ENCODE measurements around the gene FOXP1. TPM values are rescaled to one million over a fixed set of nuclear protein-coding genes. Genes with fewer than 3 reads are reported as not detected.

The FOXP1 gene
- total and polyA plus RNA-seq, 2 of the 13 experiments (the other 11 are each of a cell fraction or from before 2014, with no cell fraction given): 40.4 to 59.0 TPM

DNA sequence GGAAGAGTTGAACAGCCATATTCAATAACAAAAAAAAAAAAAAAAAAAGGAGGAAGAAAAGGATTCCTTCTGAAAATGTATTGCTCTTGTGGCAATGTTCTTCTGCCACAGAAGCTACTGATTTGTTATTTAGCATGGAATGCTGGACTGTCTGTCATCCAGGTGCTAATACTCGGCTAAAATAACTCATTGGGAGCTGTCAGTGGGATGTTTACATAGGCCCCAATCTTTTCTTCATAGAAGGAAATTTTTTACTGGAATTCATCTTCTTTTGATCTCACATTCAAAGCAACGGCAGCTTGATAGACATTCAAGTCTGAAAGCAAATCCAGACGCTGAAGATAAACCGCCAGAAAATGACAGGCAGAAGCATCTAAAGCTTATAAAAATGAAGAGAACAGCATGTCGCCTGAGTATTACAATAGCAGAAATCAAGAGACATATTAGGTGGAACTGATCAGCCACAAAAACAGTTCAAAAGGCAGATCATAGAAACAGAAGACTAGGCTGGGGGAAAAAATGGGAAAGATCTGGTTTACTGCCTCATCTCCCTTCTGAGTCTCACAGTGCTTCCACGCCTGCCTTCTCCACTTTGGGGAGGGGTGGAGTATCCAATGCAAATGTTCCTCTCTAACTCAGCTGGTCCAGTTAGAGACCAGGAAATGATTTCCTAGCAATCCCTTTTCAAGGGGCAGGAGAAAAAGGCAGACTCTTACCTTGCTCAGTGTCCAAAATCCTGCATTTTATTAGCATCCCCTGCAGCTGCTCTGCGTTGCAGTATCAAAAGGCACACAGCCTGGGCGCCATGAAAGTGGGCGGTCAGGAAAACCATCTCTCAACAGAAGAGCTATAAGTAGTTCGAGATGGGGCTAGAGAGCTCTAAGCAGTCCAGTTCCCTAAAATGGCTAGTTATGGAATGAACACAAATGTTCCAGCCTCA lies 451.9 kb downstream of the FOXP1 start:
- BruUV-seq (replicated peaks): no TSS peak
- Histone ChIP-seq H3K79me2 (ENCODE audit: insufficient read depth, low read length) (peaks cover 4% of the 10 kb centered on the region), H3K27ac (ENCODE audit: extremely low read length, insufficient read depth, low read length) (no peak overlapping the region), H3K9ac (ENCODE audit: insufficient read depth, low read depth, low read length) (no peak overlapping the region), H3K9me3 (ENCODE audit: low read length) (no peaks in the 10 kb centered on the region), H3K4me2 (ENCODE audit: low read depth, low read length) (no peak overlapping the region), H3K27me3 (ENCODE audit: control insufficient read depth in 1 of 2, insufficient read depth in 2 of 2, low read length in 2 of 2) (no peaks in the 10 kb centered on the region), H2AFZ (ENCODE audit: low read length) (no peak overlapping the region), H3K36me3 (replicated peaks in 1 of 2; ENCODE audit: control insufficient read depth in 1 of 2, insufficient read depth in 2 of 2, low read length in 2 of 2) (no peaks in the 10 kb centered on the region), H4K20me1 (ENCODE audit: insufficient read depth, low read length) (no peaks in the 10 kb centered on the region), H3K4me3 (replicated peaks in 1 of 3; ENCODE audit: insufficient read depth in 1 of 3, low read depth in 2 of 3, low read length in 3 of 3) (no peak overlapping the region), H3K4me1 (ENCODE audit: insufficient read depth, low read length) (peaks cover 84% of the 10 kb centered on the region)
- ChIA-PET POLR2A (interaction anchor here (1.0 to 1.6 kb wide), 6 partner anchors 11 to 113 kb away, joined by 3 to 4 read pairs (median 3); no protein-coding TSS in a partner anchor), CTCF (ENCODE audit: low intra/inter-chr PET ratio, low total read pairs) (no interaction called here)
- WGBS (ENCODE audit: low lambda C conversion rate): 90% methylated on average over 10 of the region's 10 CpGs
- intact Hi-C loops (cut with micrococcal nuclease; ENCODE audit: unreplicated experiment) (no loop called here), in situ Hi-C loops (cut with HindIII; ENCODE audit: extremely low pct_ligation_motif_present, low pct_unique_long_range_greater_than_20kb) (no loop called here)
- DNase-seq (ENCODE audit: low spot score) (no peak), FAIRE-seq (no peak), ATAC-seq (no peak)
- TF ChIP-seq ZFP36L1 (CRISPR knock-in tag; IDR thresholded peaks at IDR 0.05): no peak
- no peak for TF ChIP-seq ZNF816 (CRISPR knock-in tag; IDR thresholded peaks at IDR 0.05; ENCODE audit: borderline replicate concordance)
- TF ChIP-seq CC2D1A (CRISPR knock-in tag; IDR thresholded peaks at IDR 0.05): no peak
- TF ChIP-seq, protein P1, sequence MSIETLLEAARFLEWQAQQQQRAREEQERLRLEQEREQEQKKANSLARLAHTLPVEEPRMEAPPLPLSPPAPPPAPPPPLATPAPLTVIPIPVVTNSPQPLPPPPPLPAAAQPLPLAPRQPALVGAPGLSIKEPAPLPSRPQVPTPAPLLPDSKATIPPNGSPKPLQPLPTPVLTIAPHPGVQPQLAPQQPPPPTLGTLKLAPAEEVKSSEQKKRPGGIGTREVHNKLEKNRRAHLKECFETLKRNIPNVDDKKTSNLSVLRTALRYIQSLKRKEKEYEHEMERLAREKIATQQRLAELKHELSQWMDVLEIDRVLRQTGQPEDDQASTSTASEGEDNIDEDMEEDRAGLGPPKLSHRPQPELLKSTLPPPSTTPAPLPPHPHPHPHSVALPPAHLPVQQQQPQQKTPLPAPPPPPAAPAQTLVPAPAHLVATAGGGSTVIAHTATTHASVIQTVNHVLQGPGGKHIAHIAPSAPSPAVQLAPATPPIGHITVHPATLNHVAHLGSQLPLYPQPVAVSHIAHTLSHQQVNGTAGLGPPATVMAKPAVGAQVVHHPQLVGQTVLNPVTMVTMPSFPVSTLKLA (IDR thresholded peaks at IDR 0.05): no peak
- TF ChIP-seq, protein P2, sequence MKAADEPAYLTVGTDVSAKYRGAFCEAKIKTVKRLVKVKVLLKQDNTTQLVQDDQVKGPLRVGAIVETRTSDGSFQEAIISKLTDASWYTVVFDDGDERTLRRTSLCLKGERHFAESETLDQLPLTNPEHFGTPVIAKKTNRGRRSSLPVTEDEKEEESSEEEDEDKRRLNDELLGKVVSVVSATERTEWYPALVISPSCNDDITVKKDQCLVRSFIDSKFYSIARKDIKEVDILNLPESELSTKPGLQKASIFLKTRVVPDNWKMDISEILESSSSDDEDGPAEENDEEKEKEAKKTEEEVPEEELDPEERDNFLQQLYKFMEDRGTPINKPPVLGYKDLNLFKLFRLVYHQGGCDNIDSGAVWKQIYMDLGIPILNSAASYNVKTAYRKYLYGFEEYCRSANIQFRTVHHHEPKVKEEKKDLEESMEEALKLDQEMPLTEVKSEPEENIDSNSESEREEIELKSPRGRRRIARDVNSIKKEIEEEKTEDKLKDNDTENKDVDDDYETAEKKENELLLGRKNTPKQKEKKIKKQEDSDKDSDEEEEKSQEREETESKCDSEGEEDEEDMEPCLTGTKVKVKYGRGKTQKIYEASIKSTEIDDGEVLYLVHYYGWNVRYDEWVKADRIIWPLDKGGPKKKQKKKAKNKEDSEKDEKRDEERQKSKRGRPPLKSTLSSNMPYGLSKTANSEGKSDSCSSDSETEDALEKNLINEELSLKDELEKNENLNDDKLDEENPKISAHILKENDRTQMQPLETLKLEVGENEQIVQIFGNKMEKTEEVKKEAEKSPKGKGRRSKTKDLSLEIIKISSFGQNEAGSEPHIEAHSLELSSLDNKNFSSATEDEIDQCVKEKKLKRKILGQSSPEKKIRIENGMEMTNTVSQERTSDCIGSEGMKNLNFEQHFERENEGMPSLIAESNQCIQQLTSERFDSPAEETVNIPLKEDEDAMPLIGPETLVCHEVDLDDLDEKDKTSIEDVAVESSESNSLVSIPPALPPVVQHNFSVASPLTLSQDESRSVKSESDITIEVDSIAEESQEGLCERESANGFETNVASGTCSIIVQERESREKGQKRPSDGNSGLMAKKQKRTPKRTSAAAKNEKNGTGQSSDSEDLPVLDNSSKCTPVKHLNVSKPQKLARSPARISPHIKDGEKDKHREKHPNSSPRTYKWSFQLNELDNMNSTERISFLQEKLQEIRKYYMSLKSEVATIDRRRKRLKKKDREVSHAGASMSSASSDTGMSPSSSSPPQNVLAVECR (CRISPR knock-in tag; IDR thresholded peaks at IDR 0.05; ENCODE audit: borderline replicate concordance): no peak
- TF ChIP-seq ZNF432 (CRISPR knock-in tag; IDR thresholded peaks at IDR 0.05; ENCODE audit: borderline replicate concordance): no peak
- TF ChIP-seq, protein P3, sequence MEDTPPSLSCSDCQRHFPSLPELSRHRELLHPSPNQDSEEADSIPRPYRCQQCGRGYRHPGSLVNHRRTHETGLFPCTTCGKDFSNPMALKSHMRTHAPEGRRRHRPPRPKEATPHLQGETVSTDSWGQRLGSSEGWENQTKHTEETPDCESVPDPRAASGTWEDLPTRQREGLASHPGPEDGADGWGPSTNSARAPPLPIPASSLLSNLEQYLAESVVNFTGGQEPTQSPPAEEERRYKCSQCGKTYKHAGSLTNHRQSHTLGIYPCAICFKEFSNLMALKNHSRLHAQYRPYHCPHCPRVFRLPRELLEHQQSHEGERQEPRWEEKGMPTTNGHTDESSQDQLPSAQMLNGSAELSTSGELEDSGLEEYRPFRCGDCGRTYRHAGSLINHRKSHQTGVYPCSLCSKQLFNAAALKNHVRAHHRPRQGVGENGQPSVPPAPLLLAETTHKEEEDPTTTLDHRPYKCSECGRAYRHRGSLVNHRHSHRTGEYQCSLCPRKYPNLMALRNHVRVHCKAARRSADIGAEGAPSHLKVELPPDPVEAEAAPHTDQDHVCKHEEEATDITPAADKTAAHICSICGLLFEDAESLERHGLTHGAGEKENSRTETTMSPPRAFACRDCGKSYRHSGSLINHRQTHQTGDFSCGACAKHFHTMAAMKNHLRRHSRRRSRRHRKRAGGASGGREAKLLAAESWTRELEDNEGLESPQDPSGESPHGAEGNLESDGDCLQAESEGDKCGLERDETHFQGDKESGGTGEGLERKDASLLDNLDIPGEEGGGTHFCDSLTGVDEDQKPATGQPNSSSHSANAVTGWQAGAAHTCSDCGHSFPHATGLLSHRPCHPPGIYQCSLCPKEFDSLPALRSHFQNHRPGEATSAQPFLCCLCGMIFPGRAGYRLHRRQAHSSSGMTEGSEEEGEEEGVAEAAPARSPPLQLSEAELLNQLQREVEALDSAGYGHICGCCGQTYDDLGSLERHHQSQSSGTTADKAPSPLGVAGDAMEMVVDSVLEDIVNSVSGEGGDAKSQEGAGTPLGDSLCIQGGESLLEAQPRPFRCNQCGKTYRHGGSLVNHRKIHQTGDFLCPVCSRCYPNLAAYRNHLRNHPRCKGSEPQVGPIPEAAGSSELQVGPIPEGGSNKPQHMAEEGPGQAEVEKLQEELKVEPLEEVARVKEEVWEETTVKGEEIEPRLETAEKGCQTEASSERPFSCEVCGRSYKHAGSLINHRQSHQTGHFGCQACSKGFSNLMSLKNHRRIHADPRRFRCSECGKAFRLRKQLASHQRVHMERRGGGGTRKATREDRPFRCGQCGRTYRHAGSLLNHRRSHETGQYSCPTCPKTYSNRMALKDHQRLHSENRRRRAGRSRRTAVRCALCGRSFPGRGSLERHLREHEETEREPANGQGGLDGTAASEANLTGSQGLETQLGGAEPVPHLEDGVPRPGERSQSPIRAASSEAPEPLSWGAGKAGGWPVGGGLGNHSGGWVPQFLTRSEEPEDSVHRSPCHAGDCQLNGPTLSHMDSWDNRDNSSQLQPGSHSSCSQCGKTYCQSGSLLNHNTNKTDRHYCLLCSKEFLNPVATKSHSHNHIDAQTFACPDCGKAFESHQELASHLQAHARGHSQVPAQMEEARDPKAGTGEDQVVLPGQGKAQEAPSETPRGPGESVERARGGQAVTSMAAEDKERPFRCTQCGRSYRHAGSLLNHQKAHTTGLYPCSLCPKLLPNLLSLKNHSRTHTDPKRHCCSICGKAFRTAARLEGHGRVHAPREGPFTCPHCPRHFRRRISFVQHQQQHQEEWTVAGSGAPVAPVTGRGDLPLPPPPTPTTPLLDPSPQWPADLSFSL (CRISPR knock-in tag; IDR thresholded peaks at IDR 0.05): no peak
- no peak for TF ChIP-seq FOXM1 (CRISPR knock-in tag; IDR thresholded peaks at IDR 0.05)
- no peak for TF ChIP-seq ZNF530 (CRISPR knock-in tag; IDR thresholded peaks at IDR 0.05; ENCODE audit: low read depth)
